ENCODE measurements around the gene MLF2. TPM values are rescaled to one million over a fixed set of nuclear protein-coding genes. Genes with fewer than 3 reads are reported as not detected.

MLF2 gene
- total and polyA plus RNA-seq, 2 of the 13 experiments (the other 11 are each of a cell fraction or from before 2014, with no cell fraction given), result 88.1 to 167 TPM

DNA sequence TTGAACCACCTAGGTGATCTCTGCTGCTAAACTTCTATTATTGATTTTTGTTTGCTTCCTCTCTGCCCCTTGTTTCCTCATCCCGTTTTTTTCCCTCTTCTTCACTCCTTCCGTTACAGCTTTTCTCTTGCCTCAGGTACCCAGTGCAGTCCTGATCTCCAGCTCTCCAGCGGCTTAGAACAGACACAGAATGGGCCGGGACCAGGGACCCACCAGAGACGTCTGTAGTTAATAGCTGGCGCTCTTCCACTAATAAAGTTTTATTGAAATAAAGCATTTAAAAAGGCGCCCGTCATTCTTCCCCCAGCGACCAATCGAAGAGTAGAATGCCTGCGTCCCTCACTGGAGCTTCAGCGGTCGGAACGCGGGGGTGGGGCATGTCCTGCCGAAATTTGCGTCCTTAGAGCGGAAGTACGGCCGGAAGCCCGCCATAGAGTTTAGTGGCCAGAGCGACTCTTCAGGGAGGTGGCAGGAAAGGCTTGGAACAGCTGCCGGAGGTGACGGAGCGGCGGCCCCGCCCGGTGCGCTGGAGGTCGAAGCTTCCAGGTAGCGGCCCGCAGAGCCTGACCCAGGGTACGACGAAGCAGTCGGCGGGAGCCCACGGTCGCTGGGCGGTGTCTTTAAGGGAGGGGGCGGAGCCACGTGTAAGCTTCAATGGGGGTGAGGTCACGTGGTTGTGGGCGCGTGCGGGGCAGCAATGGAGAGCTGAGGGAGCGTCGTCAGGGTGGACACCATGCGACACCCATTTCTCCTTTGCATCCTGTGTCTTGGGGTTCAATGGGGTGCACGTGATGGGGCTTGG, 29.1 kb downstream of the MLF2 start, which contains the start of gene COPS7A (continued):
- TF ChIP-seq, protein P1, sequence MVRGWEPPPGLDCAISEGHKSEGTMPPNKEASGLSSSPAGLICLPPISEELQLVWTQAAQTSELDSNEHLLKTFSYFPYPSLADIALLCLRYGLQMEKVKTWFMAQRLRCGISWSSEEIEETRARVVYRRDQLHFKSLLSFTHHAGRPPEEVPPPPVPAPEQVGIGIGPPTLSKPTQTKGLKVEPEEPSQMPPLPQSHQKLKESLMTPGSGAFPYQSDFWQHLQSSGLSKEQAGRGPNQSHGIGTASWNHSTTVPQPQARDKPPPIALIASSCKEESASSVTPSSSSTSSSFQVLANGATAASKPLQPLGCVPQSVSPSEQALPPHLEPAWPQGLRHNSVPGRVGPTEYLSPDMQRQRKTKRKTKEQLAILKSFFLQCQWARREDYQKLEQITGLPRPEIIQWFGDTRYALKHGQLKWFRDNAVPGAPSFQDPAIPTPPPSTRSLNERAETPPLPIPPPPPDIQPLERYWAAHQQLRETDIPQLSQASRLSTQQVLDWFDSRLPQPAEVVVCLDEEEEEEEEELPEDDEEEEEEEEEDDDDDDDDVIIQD (CRISPR knock-in tag; IDR thresholded peaks at IDR 0.05; ENCODE audit: low read depth), result peak; percentile 42; the same call in 1 of the 2 replicates
- TF ChIP-seq ESRRA (CRISPR knock-in tag; IDR thresholded peaks at IDR 0.05; ENCODE audit: low read depth), result peak; percentile 80
- no peak for TF ChIP-seq STAG1 (CRISPR knock-in tag; IDR thresholded peaks at IDR 0.05)
- TF ChIP-seq NCOA2 (CRISPR knock-in tag; IDR thresholded peaks at IDR 0.05), result no peak; the same call in 1 of the 2 replicates
- TF ChIP-seq FOSL1 (CRISPR knock-in tag; IDR thresholded peaks at IDR 0.05; ENCODE audit: borderline replicate concordance), result no peak
- peak; percentile 62; the same call in 1 of the 2 replicates for TF ChIP-seq ZNF598 (CRISPR knock-in tag; IDR thresholded peaks at IDR 0.05; ENCODE audit: borderline replicate concordance)
- TF ChIP-seq GABPA (IDR thresholded peaks at IDR 0.05; ENCODE audit: low read depth, low read length), result peak; percentile 94
- TF ChIP-seq GABPA (CRISPR knock-in tag; IDR thresholded peaks at IDR 0.05; ENCODE audit: low read depth), result peak; percentile 98
- TF ChIP-seq TEAD2 (CRISPR knock-in tag; IDR thresholded peaks at IDR 0.05), result peak; percentile 86; the same call in 1 of the 2 replicates
- TF ChIP-seq ZNF616 (CRISPR knock-in tag; IDR thresholded peaks at IDR 0.05; ENCODE audit: low read depth), result peak; percentile 97
- no peak; the same call in 1 of the 2 replicates for TF ChIP-seq HMG20A (CRISPR knock-in tag; IDR thresholded peaks at IDR 0.05; ENCODE audit: borderline replicate concordance)
- no peak for TF ChIP-seq TBP (CRISPR knock-in tag; IDR thresholded peaks at IDR 0.05)
- TF ChIP-seq HOXD1 (CRISPR knock-in tag; IDR thresholded peaks at IDR 0.05), result peak; percentile 79
- no peak for TF ChIP-seq PAWR (CRISPR knock-in tag; IDR thresholded peaks at IDR 0.05; ENCODE audit: borderline replicate concordance)
- peak; percentile 82 for TF ChIP-seq ZNF792 (CRISPR knock-in tag; IDR thresholded peaks at IDR 0.05)
- TF ChIP-seq ZNF775 (CRISPR knock-in tag; IDR thresholded peaks at IDR 0.05; ENCODE audit: borderline replicate concordance), result no peak
- TF ChIP-seq NR2F1 (CRISPR knock-in tag; IDR thresholded peaks at IDR 0.05), result 0 out of 4 replicates have a peak, but pooled peaks of 1 of the 2 experiments have one; percentile 42
- TF ChIP-seq, protein P2, sequence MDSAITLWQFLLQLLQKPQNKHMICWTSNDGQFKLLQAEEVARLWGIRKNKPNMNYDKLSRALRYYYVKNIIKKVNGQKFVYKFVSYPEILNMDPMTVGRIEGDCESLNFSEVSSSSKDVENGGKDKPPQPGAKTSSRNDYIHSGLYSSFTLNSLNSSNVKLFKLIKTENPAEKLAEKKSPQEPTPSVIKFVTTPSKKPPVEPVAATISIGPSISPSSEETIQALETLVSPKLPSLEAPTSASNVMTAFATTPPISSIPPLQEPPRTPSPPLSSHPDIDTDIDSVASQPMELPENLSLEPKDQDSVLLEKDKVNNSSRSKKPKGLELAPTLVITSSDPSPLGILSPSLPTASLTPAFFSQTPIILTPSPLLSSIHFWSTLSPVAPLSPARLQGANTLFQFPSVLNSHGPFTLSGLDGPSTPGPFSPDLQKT (CRISPR knock-in tag; IDR thresholded peaks at IDR 0.05; ENCODE audit: borderline replicate concordance), result peak; percentile 20; the same call in 1 of the 2 replicates
- TF ChIP-seq KDM6A (CRISPR knock-in tag; IDR thresholded peaks at IDR 0.05; ENCODE audit: low read depth), result no peak
- no peak for TF ChIP-seq ZNF460 (CRISPR knock-in tag; IDR thresholded peaks at IDR 0.05; ENCODE audit: borderline replicate concordance)
- TF ChIP-seq ZEB1 (IDR thresholded peaks at IDR 0.05; ENCODE audit: insufficient replicate concordance, low read depth), result peak; percentile 60
- no peak for TF ChIP-seq SMC3 (IDR thresholded peaks at IDR 0.05; ENCODE audit: low read length)
- TF ChIP-seq RFX5 (IDR thresholded peaks at IDR 0.05; ENCODE audit: low read depth, low read length), result no peak; the same call in 1 of the 2 replicates
- peak; percentile 99 for TF ChIP-seq NFKB2 (CRISPR knock-in tag; IDR thresholded peaks at IDR 0.05; ENCODE audit: borderline replicate concordance)
- no peak; the same call in 1 of the 2 replicates for TF ChIP-seq MYNN (CRISPR knock-in tag; IDR thresholded peaks at IDR 0.05; ENCODE audit: low read depth)
- TF ChIP-seq, protein P3, sequence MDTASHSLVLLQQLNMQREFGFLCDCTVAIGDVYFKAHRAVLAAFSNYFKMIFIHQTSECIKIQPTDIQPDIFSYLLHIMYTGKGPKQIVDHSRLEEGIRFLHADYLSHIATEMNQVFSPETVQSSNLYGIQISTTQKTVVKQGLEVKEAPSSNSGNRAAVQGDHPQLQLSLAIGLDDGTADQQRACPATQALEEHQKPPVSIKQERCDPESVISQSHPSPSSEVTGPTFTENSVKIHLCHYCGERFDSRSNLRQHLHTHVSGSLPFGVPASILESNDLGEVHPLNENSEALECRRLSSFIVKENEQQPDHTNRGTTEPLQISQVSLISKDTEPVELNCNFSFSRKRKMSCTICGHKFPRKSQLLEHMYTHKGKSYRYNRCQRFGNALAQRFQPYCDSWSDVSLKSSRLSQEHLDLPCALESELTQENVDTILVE (CRISPR knock-in tag; IDR thresholded peaks at IDR 0.05), result peak; percentile 99
- TF ChIP-seq ADNP (CRISPR knock-in tag; IDR thresholded peaks at IDR 0.05), result no peak
- TF ChIP-seq HHEX (CRISPR knock-in tag; IDR thresholded peaks at IDR 0.05), result no peak
- peak; percentile 77; the same call in 1 of the 2 replicates for TF ChIP-seq ZNF83 (CRISPR knock-in tag; IDR thresholded peaks at IDR 0.05; ENCODE audit: borderline replicate concordance)
- peak; percentile 81 for TF ChIP-seq ONECUT2 (CRISPR knock-in tag; IDR thresholded peaks at IDR 0.05)
